Astrocyte of the spinal cord (primary cell): ENCODE results near the gene LDLR.
"Not testable (repeated sequence)": the region's sequence is repeated elsewhere in the genome, so short reads cannot be mapped to it uniquely, and the experiment has no call there.

Source experiments
- DNase-seq: peaks from one replicate; pipeline ENCODE4 v3.0.0; 2011; ENCODE audit warnings: low read depth, low spot score
- H3K4me3 ChIP-seq: 2 replicates; pipeline ENCODE4 v1.5.1; 2011; ENCODE audit warnings: low read depth, mild to moderate bottlenecking, low read length, moderate library complexity
- CTCF ChIP-seq: IDR thresholded peaks from 2 replicates; pipeline ENCODE4 v1.5.1; 2012; ENCODE audit warnings: low read depth, mild to moderate bottlenecking, low read length, inconsistent platforms
- in situ Hi-C: cut with HindIII; loops from 2 replicates; pipeline ENCODE4 v1.10.0; 2017; ENCODE audit warnings: low sequenced_read_pairs

Gene LDLR

GRCh38 chr19:11102944-11103343 lies 13.7 kb downstream of the LDLR start:
- H3K4me3 ChIP-seq: no peak overlapping the region
- in situ Hi-C loops: no loop called here
- TF ChIP-seq CTCF: no peak
- DNase-seq: no peak

GRCh38 chr19:11103667-11104066 lies 14.4 kb downstream of the LDLR start:
- DNase-seq, H3K4me3 ChIP-seq, in situ Hi-C loops: not testable (repeated sequence)

GRCh38 chr19:11105014-11105636 lies 15.9 kb downstream of the LDLR start:
- no peak for DNase-seq
- no peak for TF ChIP-seq CTCF
- no peak overlapping the region for H3K4me3 ChIP-seq
- in situ Hi-C loops: no loop called here

- in situ Hi-C loops: no loop called here
- H3K4me3 ChIP-seq: no peak overlapping the region
- no peak for TF ChIP-seq CTCF
- DNase-seq: no peak
These were observed 17.2 kb downstream of the LDLR start for GRCh38 chr19:11106477-11106876.

- DNase-seq: no peak
- in situ Hi-C loops: no loop called here
- no peak overlapping the region for H3K4me3 ChIP-seq
- TF ChIP-seq CTCF: no peak
These were observed 19.5 kb downstream of the LDLR start for GRCh38 chr19:11108746-11109145.

- in situ Hi-C loops: no loop called here
- H3K4me3 ChIP-seq: no peak overlapping the region
- DNase-seq: no peak
- no peak for TF ChIP-seq CTCF
These were observed 22.0 kb downstream of the LDLR start for GRCh38 chr19:11111117-11111770.

GRCh38 chr19:11111771-11112144 lies 22.5 kb downstream of the LDLR start:
- in situ Hi-C loops: no loop called here
- no peak for TF ChIP-seq CTCF
- no peak for DNase-seq
- H3K4me3 ChIP-seq: no peak overlapping the region
